BLaER1 (cell line): Measurements from ENCODE around the gene CCL22.
"Not testable (repeated sequence)": the region's sequence is repeated elsewhere in the genome, so short reads cannot be mapped to it uniquely, and the experiment has no call there.

Source experiments
- H3K27ac ChIP-seq: shearing (Covaris generic); formaldehyde crosslinking; 2 replicates; pipeline ENCODE4 v1.8.1; 2022
- H3K27me3 ChIP-seq: shearing (Covaris generic); formaldehyde crosslinking; 2 replicates; pipeline ENCODE4 v1.8.1; 2022
- H3K36me3 ChIP-seq: shearing (Covaris generic); formaldehyde crosslinking; 2 replicates; pipeline ENCODE4 v1.8.1; 2022
- H3K4me1 ChIP-seq: shearing (Covaris generic); formaldehyde crosslinking; 2 replicates; pipeline ENCODE4 v1.8.1; 2022
- H3K4me2 ChIP-seq: shearing (Covaris generic); formaldehyde crosslinking; 2 replicates; pipeline ENCODE4 v1.8.1; 2022
- H3K4me3 ChIP-seq: shearing (Covaris generic); formaldehyde crosslinking; 2 replicates; pipeline ENCODE4 v1.8.1; 2022
- H3K9ac ChIP-seq: shearing (Covaris generic); formaldehyde crosslinking; 2 replicates; pipeline ENCODE4 v1.8.1; 2022
- H3K9me3 ChIP-seq: shearing (Covaris generic); formaldehyde crosslinking; 2 replicates; pipeline ENCODE4 v1.8.1; 2022
- H4K20me1 ChIP-seq: shearing (Covaris generic); formaldehyde crosslinking; 2 replicates; pipeline ENCODE4 v1.8.1; 2022
- Cebpa-rat ChIP-seq: shearing (Covaris generic); IDR thresholded peaks from 2 replicates; pipeline ENCODE4 v1.8.1; 2022

CCL22 gene

GRCh38 chr16:57329718-57330327 is 28.8 kb upstream of the CCL22 start:
- TF ChIP-seq Cebpa-rat = no peak
- H3K27me3 ChIP-seq = no peaks in the 10 kb centered on the region

GRCh38 chr16:57331355-57331754 is 27.2 kb upstream of the CCL22 start:
- Histone ChIP-seq H4K20me1 (no peaks in the 10 kb centered on the region), H3K27me3 (no peaks in the 10 kb centered on the region), H3K9ac (no peak overlapping the region), H3K4me2 (no peak overlapping the region), H3K4me3 (no peak overlapping the region), H3K27ac (no peak overlapping the region), H3K36me3 (no peaks in the 10 kb centered on the region), H3K4me1 (no peaks in the 10 kb centered on the region), H3K9me3 (peaks cover 5% of the 10 kb centered on the region)
- no peak for TF ChIP-seq Cebpa-rat

More at GRCh38 chr16:57329718-57330327, 28.8 kb upstream of the CCL22 start:
- Histone ChIP-seq H3K4me2 (no peak overlapping the region), H3K9ac (no peak overlapping the region), H3K27ac (no peak overlapping the region), H3K4me3 (no peak overlapping the region), H4K20me1 (no peaks in the 10 kb centered on the region), H3K36me3 (no peaks in the 10 kb centered on the region), H3K9me3 (peaks cover 9% of the 10 kb centered on the region; the same call in 1 of the 2 replicates), H3K4me1 (no peaks in the 10 kb centered on the region)

DNA sequence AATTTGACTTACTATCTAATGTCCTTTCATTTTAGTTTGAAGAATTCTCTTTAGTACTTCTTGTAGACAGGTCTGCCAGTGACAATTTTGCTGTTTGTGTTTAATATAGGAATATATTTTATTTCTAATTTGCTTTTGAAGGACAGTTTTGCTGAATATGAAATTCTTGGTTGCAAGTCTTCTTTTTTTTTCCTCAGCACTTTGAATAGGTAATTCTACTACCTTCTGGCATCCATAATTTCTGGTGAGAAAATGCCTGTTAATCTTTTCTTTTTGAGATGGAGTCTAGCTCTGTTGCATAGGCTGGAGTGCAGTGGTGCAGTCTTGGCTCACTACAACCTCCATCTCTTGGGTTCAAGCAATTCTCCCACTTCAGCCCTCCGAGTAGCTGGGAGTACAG is 25.2 kb upstream of the CCL22 start:
- Histone ChIP-seq H3K4me3 (no peak overlapping the region), H3K9me3 (peaks cover 16% of the 10 kb centered on the region), H3K27ac (no peak overlapping the region), H3K27me3 (no peaks in the 10 kb centered on the region), H3K36me3 (no peaks in the 10 kb centered on the region), H3K4me1 (no peaks in the 10 kb centered on the region), H3K9ac (no peak overlapping the region), H4K20me1 (no peaks in the 10 kb centered on the region), H3K4me2 (no peak overlapping the region)
- no peak for TF ChIP-seq Cebpa-rat

- no peaks in the 10 kb centered on the region for H4K20me1 ChIP-seq
- H3K4me3 ChIP-seq = no peak overlapping the region
- H3K4me2 ChIP-seq = no peak overlapping the region
- peaks cover 16% of the 10 kb centered on the region for H3K9me3 ChIP-seq
- H3K36me3 ChIP-seq = no peaks in the 10 kb centered on the region
- H3K4me1 ChIP-seq = peaks cover 10% of the 10 kb centered on the region
- H3K9ac ChIP-seq = no peak overlapping the region
- H3K27ac ChIP-seq = no peak overlapping the region
- no peak for TF ChIP-seq Cebpa-rat
- H3K27me3 ChIP-seq = no peaks in the 10 kb centered on the region
These were observed 23.2 kb upstream of the CCL22 start for GRCh38 chr16:57335366-57335765.

- peaks cover 13% of the 10 kb centered on the region for H3K9me3 ChIP-seq
- no peak overlapping the region for H3K9ac ChIP-seq
- no peak overlapping the region for H3K4me3 ChIP-seq
- peaks cover 28% of the 10 kb centered on the region for H3K4me1 ChIP-seq
- H3K27me3 ChIP-seq = no peaks in the 10 kb centered on the region
- no peaks in the 10 kb centered on the region for H3K36me3 ChIP-seq
- TF ChIP-seq Cebpa-rat = no peak
- H3K27ac ChIP-seq = no peak overlapping the region
- H3K4me2 ChIP-seq = peak overlapping the region; percentile 12; the same call in 1 of the 2 replicates
- no peaks in the 10 kb centered on the region for H4K20me1 ChIP-seq
These were observed 17.5 kb upstream of the CCL22 start for GRCh38 chr16:57341062-57341440.

DNA sequence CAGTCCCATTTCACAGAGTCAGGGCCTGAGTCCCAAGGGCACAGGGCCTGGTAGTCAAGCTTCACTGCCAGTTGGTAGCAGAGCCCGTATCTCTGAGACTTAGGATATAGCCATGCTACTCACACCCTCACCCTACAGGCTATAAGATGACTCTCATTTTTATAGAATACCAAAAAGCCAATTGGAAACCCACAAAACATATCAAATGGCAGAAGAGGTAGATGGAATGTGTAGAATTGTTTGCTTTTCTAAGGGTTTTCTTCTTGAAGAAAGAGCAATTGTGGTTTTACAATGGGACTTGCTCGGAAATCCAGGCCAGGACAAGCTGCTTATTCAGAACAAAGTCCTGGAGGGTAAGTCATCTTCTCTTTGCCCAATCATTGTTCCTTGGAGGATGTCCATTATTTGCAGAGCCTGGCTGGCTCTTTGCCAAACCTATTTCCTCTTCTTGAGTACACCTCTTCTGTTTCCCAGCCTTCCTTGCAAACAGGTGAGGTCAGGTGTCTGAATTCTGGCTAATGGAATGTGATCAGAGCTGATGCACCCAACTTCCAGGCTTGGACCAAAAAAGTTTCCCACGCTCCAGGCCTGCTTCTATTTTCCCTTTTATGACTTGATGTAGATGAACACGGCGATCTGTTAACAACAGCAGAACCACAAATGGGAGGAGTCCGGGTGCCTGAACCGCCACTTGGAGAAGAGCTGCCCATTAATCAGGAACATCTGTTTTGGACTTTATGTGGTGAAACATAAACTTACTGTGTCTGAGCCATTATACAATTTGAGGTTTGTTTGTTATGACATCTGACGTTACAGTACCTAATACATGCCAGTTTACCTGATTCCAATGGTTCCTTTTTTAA is 16.9 kb upstream of the CCL22 start:
- no peak for TF ChIP-seq Cebpa-rat
- Histone ChIP-seq H3K27ac (no peak overlapping the region), H3K4me2 (peak overlapping the region; percentile 12; the same call in 1 of the 2 replicates), H4K20me1 (no peaks in the 10 kb centered on the region), H3K9ac (no peak overlapping the region), H3K4me3 (no peak overlapping the region), H3K27me3 (no peaks in the 10 kb centered on the region), H3K9me3 (peaks cover 10% of the 10 kb centered on the region), H3K4me1 (peaks cover 28% of the 10 kb centered on the region), H3K36me3 (no peaks in the 10 kb centered on the region)

GRCh38 chr16:57342606-57343005 is 16.0 kb upstream of the CCL22 start:
- not testable (repeated sequence) for H3K27me3 ChIP-seq, H3K9ac ChIP-seq, H3K36me3 ChIP-seq, H3K27ac ChIP-seq, H3K9me3 ChIP-seq, H3K4me2 ChIP-seq, H3K4me3 ChIP-seq, H4K20me1 ChIP-seq
- H3K4me1 ChIP-seq = peaks cover 28% of the 10 kb centered on the region

GRCh38 chr16:57343221-57343620 is 15.4 kb upstream of the CCL22 start:
- Histone ChIP-seq H3K27ac (no peak overlapping the region), H3K9me3 (peaks cover 6% of the 10 kb centered on the region), H3K4me3 (no peak overlapping the region), H3K27me3 (no peaks in the 10 kb centered on the region), H3K36me3 (no peaks in the 10 kb centered on the region), H3K9ac (no peak overlapping the region), H3K4me1 (peaks cover 28% of the 10 kb centered on the region), H4K20me1 (no peaks in the 10 kb centered on the region), H3K4me2 (no peak overlapping the region)
- TF ChIP-seq Cebpa-rat = no peak

DNA sequence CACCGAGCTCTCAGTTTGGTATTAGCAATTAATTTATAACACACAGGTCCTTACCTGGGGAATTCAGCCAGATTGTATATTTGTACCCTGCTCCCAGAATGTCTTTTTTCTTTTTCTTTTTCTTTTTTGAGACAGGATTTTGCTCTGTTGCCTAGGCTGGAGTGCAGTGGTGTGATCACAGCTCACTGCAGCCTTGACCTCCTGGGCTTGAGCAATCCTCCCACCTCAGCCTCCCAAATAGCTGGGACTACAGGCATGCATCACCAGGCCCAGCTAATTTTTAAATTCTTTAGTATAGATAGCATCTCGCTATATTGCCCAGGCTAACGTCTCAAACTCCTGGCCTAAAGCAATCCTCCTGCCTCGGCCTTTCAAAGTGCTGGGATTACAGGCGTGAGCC is 14.5 kb upstream of the CCL22 start:
- H3K4me3 ChIP-seq, H4K20me1 ChIP-seq, H3K27ac ChIP-seq, H3K27me3 ChIP-seq, H3K9me3 ChIP-seq, H3K4me2 ChIP-seq, H3K36me3 ChIP-seq, H3K9ac ChIP-seq: not testable (repeated sequence)
- peaks cover 35% of the 10 kb centered on the region for H3K4me1 ChIP-seq

DNA sequence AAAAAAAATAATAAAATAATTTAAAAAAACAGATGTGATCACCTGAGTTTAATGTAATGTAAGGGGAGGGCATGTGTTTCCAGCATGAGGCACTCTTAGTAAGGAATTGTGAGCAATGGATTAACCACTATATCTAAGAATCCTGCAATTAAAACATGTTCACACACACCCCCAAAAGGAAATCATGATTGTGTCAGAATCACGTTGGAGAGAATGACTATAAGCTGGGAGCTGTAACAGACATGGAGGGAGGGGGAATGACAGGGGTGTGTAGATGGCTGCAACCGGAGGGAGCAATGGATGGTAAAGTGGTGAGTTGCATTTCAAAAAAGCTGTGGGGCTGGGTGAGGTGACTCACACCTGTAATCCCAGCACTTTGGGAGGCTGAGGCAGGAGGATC is 13.6 kb upstream of the CCL22 start:
- Histone ChIP-seq H3K27ac (no peak overlapping the region), H3K4me2 (peak overlapping the region; percentile 37; the same call in 1 of the 2 replicates), H3K27me3 (no peaks in the 10 kb centered on the region), H3K36me3 (no peaks in the 10 kb centered on the region), H3K4me1 (peaks cover 37% of the 10 kb centered on the region), H3K9ac (no peak overlapping the region), H3K4me3 (no peak overlapping the region), H3K9me3 (peaks cover 6% of the 10 kb centered on the region), H4K20me1 (no peaks in the 10 kb centered on the region)
- TF ChIP-seq Cebpa-rat = no peak
